SK-N-MC (cell line): Measurements from ENCODE around the gene TXNDC16.
A peak's percentile ranks its signal among the peaks of the same experiment; 100 is the strongest.

Experiments
- EZH2 ChIP-seq: fragments of 200-600 bp; sonication (generic); IDR thresholded peaks from one replicate; pipeline ENCODE4 v1.6.1; 2017; ENCODE audit warnings: antibody characterized with exemption
- POLR2AphosphoS5 ChIP-seq: IDR thresholded peaks from 2 replicates; pipeline ENCODE4 v1.6.1; 2012; ENCODE audit warnings: mild to moderate bottlenecking, low read depth, low read length, borderline replicate concordance

DNA sequence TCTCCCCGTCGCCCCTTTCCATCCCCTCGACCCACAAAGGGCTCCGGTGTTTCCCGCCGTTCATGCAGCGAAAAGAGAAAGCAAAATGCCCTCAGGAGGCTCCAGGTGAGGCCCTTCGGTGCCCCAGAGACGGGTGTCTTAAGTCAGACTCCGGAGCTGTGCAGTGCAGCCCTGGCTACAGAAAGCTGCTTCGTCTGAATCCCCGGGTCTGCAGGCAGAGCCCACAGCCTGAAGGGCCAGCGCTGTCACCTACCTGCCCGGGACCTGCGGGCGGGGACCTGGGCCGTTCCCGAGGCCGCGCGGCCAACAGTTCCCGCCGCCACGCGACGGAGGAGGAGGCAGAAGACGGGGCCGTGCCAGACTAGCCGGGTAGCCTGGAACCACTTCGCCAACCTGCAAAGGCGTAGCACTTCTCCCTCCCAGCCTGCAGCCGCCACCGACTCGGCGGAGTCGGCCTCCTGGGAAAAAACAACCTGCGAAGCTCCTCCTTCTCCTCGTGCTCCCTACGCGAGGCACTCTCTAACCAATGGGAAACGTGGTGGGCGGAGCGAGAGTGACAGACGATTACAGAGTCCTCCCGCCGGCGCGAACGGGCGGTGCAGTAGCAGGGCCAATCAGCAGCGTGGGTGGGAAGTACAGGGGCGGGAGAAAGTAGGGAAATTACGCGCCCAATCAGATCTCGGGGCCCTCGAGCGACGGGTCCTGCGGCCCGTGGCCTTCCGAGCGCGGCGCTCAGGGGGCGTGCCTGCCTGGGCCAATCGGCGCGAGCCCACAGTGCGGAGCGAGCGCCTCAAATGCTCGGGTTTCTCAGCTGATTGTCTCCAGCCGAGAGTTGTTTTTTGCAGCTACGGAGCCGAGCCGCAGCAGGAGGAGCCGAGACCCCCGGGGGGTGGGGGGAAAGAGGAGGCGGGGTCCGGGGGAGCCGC, at the start of gene TXNDC16, which contains the start of gene GPR137C:
- TF ChIP-seq POLR2AphosphoS5 (peak; percentile 85), EZH2 (no peak)
